PFSK-1 (cell line): Measurements from ENCODE around the gene MFAP4.

Source experiments
- FOXP2 ChIP-seq: optimal IDR thresholded peaks from 2 replicates; pipeline ENCODE3; 2011; ENCODE audit warnings: borderline replicate concordance, control low read depth, inconsistent platforms; ENCODE audit not compliant: insufficient read depth; ENCODE audit errors: extremely low read length, extremely low read depth
- POLR2AphosphoS5 ChIP-seq: IDR thresholded peaks from 2 replicates; pipeline ENCODE4 v1.6.1; 2012; ENCODE audit warnings: low read depth, mild to moderate bottlenecking, control low read depth, low read length, moderate library complexity
- SIN3A ChIP-seq: IDR thresholded peaks from 2 replicates; pipeline ENCODE4 v1.6.1; 2012; ENCODE audit warnings: mild to moderate bottlenecking, low read length, moderate library complexity, borderline replicate concordance; ENCODE audit not compliant: insufficient read depth
- TAF1 ChIP-seq: IDR thresholded peaks from 2 replicates; pipeline ENCODE4 v1.6.1; 2012; ENCODE audit warnings: low read length, control low read depth, borderline replicate concordance; ENCODE audit not compliant: insufficient read depth
- TF ChIP-seq, protein P1 (sequence below), 2 experiments: IDR thresholded peaks; 2 replicates each; pipeline versions ENCODE4 v1.6.1 to v1.8.0; 2011 to 2012; ENCODE audit warnings: low read depth in 2 of 2, low read length in 2 of 2, control low read depth in 1 of 2, inconsistent platforms in 1 of 2, mild to moderate bottlenecking in 1 of 2, moderate library complexity in 1 of 2; ENCODE audit not compliant: insufficient read depth in 1 of 2

Gene MFAP4

DNA sequence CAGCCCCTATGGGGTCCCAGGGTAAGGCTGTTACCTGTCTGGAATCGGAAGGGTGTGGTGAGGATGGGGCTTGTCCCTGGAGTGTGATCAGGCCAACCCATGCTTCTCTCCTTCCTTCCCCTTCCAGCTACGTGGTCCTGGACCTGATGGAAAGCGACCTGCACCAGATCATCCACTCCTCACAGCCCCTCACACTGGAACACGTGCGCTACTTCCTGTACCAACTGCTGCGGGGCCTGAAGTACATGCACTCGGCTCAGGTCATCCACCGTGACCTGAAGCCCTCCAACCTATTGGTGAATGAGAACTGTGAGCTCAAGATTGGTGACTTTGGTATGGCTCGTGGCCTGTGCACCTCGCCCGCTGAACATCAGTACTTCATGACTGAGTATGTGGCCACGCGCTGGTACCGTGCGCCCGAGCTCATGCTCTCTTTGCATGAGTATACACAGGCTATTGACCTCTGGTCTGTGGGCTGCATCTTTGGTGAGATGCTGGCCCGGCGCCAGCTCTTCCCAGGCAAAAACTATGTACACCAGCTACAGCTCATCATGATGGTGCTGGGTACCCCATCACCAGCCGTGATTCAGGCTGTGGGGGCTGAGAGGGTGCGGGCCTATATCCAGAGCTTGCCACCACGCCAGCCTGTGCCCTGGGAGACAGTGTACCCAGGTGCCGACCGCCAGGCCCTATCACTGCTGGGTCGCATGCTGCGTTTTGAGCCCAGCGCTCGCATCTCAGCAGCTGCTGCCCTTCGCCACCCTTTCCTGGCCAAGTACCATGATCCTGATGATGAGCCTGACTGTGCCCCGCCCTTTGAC is 6.3 kb downstream of the MFAP4 start:
- no peak for TF ChIP-seq SIN3A
- TF ChIP-seq POLR2AphosphoS5, result no peak
- TF ChIP-seq TAF1, result no peak
- TF ChIP-seq, protein P1, sequence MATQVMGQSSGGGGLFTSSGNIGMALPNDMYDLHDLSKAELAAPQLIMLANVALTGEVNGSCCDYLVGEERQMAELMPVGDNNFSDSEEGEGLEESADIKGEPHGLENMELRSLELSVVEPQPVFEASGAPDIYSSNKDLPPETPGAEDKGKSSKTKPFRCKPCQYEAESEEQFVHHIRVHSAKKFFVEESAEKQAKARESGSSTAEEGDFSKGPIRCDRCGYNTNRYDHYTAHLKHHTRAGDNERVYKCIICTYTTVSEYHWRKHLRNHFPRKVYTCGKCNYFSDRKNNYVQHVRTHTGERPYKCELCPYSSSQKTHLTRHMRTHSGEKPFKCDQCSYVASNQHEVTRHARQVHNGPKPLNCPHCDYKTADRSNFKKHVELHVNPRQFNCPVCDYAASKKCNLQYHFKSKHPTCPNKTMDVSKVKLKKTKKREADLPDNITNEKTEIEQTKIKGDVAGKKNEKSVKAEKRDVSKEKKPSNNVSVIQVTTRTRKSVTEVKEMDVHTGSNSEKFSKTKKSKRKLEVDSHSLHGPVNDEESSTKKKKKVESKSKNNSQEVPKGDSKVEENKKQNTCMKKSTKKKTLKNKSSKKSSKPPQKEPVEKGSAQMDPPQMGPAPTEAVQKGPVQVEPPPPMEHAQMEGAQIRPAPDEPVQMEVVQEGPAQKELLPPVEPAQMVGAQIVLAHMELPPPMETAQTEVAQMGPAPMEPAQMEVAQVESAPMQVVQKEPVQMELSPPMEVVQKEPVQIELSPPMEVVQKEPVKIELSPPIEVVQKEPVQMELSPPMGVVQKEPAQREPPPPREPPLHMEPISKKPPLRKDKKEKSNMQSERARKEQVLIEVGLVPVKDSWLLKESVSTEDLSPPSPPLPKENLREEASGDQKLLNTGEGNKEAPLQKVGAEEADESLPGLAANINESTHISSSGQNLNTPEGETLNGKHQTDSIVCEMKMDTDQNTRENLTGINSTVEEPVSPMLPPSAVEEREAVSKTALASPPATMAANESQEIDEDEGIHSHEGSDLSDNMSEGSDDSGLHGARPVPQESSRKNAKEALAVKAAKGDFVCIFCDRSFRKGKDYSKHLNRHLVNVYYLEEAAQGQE (IDR thresholded peaks at IDR 0.05; ENCODE audit: insufficient read depth in 1 of 2, low read depth in 2 of 2, low read length in 2 of 2), result no peak
- TF ChIP-seq FOXP2, result no peak

DNA sequence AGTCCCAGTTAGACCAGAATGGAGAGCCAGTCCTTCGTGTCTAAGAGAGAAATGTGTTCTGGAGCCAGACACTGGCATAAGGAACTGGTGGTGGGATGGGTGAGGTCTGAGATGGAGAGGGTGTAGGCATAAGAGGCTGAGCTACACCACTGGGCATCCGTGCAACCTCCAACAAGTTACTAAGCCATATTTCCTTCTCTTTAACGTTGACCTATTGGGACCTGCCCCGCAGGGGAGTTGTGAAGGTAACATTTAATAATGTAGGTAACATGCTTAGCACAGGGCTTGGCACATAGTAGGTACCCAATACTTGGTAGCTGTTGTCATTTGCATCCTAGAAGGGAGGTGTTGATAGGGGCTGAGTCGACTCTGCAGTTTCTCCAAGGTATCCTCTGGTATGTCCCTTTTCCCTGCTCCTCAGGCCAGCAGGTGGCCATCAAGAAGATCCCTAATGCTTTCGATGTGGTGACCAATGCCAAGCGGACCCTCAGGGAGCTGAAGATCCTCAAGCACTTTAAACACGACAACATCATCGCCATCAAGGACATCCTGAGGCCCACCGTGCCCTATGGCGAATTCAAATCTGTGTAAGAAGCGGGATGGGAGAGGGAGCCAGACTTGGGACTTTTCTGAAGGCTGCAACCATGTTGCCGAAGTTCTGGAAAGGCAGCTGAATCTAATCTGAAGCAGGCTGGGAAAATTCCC is 7.5 kb downstream of the MFAP4 start:
- no peak for TF ChIP-seq SIN3A
- TF ChIP-seq, protein P1 (IDR thresholded peaks at IDR 0.05; ENCODE audit: insufficient read depth in 1 of 2, low read depth in 2 of 2, low read length in 2 of 2), result no peak
- no peak for TF ChIP-seq FOXP2
- no peak for TF ChIP-seq TAF1
- no peak for TF ChIP-seq POLR2AphosphoS5

DNA sequence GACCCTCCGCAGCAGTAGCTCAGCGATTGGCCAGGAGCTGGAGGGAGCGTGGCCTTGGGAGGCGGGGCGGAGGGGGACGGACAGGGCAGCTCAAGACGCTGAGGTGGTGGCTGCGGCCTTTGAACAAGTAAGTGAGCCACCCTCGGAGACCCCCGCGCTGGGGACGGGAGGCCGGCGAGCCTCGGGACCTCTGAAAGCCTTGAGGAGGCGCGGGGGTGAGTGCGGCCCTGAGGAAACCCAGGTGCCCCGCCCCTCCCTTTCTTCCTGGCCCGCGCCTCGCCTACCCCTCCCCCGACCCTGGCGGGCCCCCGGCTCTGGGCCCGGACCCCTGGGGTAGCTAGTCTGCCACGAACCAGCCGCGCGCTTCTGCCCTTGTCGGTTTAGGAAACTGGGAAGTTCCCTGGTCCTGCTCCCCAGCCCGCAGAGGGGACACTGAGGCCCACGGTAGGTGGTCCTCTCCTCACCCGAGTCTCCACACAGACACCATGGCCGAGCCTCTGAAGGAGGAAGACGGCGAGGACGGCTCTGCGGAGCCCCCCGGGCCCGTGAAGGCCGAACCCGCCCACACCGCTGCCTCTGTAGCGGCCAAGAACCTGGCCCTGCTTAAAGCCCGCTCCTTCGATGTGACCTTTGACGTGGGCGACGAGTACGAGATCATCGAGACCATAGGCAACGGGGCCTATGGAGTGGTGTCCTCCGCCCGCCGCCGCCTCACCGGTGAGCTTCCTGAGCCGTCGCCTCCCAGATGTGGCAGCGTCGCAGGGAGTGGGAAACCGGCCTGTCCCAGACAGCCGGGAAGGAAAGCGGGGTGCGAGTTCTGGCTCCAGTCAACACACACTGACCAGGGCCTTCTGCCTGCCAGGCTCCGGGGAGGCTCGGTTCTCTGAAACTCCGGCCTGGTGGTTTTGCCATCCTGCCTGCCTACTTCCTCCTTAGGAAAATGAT is 8.3 kb downstream of the MFAP4 start, which contains the start of gene MAPK7:
Gene MAPK7, plus strand, starts transcription at position 83 of the 945 bp plus-strand sequence. Its CDS starts 403 bp downstream, at position 486.
- TF ChIP-seq TAF1 (no peak), SIN3A (0 out of 2 replicates have a peak, but pooled peaks have one; percentile 26), POLR2AphosphoS5 (0 out of 2 replicates have a peak, but pooled peaks have one; percentile 0), FOXP2 (no peak)

DNA sequence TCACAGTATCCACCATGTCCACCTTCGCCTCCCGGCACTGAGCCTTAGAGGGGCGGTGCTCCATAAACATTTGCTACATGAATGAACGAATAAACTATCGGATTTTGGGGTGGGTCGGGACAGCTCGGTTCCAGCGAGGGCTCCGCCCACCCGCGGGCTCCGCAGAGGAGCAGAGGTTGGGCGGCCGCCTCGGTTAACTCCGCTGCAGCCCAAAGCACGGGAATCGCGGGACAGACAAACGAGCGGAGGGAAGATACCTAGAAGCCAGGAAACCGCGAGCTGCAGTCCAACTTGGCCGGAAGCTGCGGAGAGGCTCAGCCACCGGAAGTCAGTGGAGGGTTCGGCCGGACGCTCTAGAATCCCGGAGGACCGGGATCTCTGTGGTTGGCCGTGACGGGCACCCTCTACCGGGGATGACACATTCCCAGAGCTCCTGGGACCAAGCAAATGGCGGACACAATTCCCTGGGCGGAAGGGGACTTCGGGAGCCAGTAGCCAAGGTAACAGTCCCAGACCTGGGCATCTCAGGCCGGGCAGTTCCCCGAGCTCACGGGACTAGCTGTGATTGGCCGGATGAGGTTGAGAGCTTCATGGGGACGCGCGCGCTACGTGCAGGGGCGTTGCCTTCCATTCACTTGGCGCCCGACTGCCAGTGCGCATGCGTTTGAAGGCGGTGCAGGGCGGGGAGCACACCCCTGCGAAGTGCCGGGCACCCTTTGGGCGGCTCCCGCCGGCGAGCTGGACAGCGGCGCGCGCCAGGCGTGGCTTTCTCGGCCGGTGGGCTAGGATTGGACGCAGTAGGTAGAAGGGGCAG is 9.2 kb downstream of the MFAP4 start:
- TF ChIP-seq, protein P1 (IDR thresholded peaks at IDR 0.05; ENCODE audit: insufficient read depth in 1 of 2, low read depth in 2 of 2, low read length in 2 of 2), result peak; percentile 90 to 91
- TF ChIP-seq FOXP2 (no peak), TAF1 (peak; percentile 83), SIN3A (peak; percentile 74; the same call in 1 of the 2 replicates), POLR2AphosphoS5 (peak; percentile 96)
